GM12873 (cell line): ENCODE results near the gene ADGRG3.

ENCODE experiments used
- TF ChIP-seq, protein P1 (sequence below): IDR thresholded peaks from 2 replicates; pipeline ENCODE4 v1.5.1; 2012; ENCODE audit warnings: low read depth, mild to moderate bottlenecking, moderate library complexity, low read length, control low read depth; ENCODE audit not compliant: insufficient read depth; ENCODE audit errors: missing control alignments

Gene ADGRG3

DNA sequence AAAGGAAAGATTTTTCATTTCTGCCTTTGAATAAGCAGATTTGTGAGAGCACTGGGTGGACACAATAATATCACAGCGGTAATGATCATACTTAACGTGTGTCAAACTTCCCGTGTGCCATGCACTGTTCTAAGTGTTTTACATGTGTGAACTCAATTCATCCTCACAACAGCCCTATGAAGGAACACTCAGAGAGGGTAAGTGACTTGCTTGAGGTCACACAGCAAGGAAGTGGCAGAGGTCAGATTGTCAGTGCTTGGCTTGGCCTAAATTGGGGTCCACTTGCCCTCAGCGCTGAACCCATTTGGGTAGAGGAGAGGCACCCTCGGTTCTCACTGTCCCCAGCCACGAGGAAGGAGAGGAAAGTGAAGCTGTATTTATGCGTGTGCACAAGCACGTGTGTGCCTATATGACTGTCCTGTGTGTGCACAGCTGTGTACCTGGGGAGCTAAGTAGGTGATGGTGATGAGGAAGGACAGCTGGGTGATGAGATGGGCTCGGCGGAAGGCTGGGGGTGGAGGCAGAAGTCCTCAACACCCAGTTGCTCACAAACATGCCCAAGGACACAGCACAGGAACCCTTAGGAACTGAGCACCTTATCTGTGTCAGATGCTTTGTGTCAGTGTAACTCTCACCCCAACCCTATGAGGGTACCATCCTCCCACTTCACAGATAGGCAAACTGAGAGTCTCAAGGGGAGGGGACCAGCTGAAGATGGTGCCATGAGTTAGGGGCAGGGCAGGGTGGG is 9.8 kb upstream of the ADGRG3 start:
- TF ChIP-seq, protein P1, sequence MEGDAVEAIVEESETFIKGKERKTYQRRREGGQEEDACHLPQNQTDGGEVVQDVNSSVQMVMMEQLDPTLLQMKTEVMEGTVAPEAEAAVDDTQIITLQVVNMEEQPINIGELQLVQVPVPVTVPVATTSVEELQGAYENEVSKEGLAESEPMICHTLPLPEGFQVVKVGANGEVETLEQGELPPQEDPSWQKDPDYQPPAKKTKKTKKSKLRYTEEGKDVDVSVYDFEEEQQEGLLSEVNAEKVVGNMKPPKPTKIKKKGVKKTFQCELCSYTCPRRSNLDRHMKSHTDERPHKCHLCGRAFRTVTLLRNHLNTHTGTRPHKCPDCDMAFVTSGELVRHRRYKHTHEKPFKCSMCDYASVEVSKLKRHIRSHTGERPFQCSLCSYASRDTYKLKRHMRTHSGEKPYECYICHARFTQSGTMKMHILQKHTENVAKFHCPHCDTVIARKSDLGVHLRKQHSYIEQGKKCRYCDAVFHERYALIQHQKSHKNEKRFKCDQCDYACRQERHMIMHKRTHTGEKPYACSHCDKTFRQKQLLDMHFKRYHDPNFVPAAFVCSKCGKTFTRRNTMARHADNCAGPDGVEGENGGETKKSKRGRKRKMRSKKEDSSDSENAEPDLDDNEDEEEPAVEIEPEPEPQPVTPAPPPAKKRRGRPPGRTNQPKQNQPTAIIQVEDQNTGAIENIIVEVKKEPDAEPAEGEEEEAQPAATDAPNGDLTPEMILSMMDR = no peak

DNA sequence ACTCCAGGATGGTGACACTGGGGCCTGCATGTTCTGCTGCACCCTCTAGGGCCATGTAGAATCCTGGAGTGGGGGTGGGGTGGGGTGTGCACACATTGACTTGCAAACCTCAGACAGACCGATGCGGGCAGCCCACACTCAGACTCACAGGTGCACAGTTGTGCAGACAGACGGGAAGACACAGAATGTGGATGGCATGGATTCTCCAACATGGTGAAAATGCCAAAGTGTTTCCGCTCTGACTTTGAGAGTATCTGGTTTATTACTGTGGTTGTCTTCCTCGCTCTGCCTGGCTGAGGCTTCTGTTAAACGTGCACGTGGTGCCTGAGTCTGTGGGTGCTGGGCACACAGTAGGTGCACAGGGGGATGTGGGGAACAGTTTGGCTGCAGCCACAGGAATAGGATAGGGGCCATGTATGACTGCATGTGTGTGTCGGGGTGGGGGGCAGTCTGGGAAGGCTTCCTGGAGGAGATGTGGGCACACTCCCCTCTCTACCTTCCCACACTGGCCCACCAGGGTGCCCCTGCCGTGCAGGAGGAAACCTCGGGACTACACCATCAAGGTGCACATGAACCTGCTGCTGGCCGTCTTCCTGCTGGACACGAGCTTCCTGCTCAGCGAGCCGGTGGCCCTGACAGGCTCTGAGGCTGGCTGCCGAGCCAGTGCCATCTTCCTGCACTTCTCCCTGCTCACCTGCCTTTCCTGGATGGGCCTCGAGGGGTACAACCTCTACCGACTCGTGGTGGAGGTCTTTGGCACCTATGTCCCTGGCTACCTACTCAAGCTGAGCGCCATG is 9.0 kb upstream of the ADGRG3 start:
- TF ChIP-seq, protein P1 = no peak

DNA sequence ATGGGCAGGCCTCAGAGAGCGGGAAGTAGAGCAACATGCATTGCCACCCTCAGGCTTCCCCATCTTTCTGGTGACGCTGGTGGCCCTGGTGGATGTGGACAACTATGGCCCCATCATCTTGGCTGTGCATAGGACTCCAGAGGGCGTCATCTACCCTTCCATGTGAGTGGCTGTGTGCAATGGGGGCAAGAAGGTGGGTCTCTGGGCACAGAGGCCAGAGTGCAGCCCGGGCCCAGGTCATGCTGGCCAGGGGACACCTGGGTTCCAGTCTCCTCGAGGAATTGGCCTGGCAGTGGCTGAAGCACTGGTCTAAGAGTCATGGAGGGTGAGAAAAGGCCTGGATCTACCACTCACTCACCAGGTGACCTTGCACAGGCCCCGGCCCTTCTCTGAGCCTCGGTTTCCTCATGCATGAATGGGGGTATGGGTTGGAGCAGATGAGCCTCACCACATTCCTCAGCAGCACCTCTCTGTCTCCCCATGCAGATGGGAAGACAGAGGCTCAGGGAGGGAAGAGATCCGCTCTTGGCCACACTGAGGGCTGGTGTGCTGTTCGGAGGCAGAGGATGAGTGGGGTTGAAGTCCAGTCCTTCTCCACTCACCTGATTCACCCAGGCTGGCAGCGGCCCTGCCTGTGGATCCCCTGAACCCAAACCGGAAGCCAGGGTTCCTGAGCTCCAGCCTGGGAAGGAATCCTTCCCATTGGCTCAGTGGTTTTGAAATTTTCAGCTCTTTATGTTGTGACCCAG is 7.2 kb upstream of the ADGRG3 start:
- TF ChIP-seq, protein P1 = no peak

DNA sequence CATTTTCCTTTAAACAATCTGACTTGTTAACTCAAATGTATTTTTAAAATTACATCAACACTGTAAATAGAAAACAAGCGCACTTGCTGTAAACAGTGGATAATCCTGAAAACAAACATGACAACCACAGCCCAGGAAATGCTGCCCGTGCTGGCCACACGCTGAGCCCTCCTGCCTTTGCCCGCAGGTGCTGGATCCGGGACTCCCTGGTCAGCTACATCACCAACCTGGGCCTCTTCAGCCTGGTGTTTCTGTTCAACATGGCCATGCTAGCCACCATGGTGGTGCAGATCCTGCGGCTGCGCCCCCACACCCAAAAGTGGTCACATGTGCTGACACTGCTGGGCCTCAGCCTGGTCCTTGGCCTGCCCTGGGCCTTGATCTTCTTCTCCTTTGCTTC is 6.6 kb upstream of the ADGRG3 start:
- TF ChIP-seq, protein P1 = no peak

DNA sequence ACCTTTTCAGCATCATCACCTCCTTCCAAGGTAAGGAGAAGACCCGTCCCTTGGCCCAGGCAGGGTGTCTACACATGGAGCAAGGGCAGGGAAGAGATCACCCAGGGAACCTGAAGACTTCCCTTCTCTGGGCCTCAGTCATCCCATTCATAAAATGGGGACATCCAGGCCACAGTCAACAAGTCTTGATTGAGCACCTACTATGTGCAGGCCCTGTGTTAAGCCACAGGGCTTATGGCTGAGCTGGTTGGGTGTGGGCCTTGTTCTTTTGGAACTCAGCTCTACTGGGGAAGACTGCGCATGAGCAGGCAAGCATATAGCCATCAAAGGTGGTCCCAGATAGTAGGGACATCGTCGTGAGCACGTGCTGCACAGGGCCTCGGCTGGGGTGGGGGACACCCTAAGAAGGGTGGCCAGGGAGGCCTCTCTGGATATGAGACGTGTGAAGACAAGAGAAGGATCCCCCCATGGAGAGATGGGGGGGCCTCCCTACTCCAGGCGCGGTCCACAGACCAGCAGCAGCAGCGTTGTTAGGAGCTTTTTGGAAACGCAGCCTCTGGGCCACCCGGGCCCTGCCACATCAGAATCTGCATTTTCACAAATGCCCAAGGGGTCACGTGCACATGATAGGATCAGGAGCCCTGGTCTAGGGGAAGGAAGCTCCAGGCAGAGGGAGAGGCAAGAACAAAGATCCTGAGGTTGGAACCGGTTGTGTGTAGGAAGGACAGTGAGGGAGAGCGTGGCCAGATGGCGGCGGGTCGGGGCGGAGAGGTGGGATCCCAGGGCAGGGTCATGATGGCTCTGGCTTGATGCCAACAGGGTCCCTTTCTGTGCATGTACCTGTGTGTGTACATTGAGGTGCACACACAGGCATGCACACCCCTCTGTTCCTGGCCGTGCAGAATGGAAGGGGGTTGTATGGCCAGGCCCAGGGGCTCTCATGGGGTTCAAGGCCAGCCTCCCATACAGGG is 5.9 kb upstream of the ADGRG3 start:
- TF ChIP-seq, protein P1 = no peak

DNA sequence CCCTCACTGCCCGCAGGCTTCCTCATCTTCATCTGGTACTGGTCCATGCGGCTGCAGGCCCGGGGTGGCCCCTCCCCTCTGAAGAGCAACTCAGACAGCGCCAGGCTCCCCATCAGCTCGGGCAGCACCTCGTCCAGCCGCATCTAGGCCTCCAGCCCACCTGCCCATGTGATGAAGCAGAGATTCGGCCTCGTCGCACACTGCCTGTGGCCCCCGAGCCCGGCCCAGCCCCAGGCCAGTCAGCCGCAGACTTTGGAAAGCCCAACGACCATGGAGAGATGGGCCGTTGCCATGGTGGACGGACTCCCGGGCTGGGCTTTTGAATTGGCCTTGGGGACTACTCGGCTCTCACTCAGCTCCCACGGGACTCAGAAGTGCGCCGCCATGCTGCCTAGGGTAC is 4.7 kb upstream of the ADGRG3 start:
- TF ChIP-seq, protein P1 = no peak
